NK-92 treated with Interleukin-12 subunit alpha and Interleukin-12 subunit beta, amount 100 ng/mL, for 24 hours (cell line): ENCODE measurements around the gene ARHGEF37.
"Not testable (repeated sequence)": the region's sequence is repeated elsewhere in the genome, so short reads cannot be mapped to it uniquely, and the experiment has no call there.

Source experiments
- DNase-seq: peaks from one replicate; lab custom pipeline; 2025; lab: John Stamatoyannopoulos, UW

ARHGEF37 gene

DNA sequence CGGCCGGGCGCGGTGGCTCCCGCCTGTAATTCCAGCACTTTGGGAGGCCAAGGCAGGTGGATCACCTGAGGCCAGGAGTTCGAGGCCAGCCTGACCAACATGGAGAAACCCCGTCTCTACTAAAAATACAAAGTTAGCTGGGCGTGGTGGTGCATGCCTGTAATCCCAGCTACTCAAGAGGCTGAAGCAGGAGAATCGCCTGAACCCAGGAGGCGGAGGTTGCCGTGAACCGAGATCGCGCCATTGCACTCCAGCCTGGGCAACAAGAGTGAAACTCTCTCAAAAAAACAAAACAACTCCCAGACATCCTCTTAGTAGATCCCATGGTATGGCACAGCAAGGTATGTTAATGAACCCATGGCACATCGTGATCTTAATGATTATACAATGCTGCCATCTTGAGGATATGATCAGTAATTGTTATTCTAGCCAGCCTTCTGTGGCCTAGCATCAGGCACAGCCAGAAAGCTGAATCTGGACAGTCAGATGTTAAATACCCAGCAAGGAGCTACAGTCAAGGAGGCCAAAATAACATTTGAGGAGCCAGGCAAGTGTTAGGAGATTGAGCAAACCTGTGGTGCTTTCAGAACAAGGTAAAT lies 16.7 kb upstream of the ARHGEF37 start:
- DNase-seq = not testable (repeated sequence)

DNA sequence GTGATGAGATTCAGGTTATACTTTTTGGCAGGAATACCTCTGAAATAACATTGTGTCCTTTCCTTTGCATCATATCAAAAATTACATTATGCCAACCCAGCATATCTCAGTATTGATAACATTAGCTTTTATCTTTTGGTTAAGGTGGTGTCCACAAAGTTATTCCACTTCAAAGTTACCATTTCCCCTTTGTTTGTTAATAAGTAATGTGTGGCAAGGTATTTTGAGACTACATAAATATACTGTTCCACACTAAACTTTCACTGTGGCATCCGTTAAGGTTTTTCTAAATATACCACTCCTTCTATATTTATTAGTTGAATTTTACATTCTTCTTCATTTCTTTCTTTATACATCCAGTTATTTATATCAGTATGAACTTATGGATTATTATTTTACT lies 14.1 kb upstream of the ARHGEF37 start:
- DNase-seq = no peak

DNA sequence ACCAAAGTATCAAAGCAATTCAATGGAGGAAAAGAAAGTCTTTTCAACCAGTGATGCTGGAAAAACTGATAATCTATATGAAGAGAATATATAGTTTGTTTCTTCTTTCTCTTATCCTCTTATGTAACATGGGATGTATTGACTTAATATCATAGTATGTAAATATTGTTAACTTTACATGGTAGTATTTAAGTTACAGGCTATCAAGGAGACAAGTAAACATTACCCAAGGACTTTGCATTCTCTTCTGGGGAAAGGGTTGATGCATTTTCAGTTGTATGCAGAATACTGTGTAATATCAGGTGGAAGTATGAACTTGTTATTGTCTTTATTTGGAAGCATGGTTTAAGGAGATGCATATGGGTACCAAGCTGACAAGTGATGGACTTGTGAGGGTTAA lies 9.1 kb upstream of the ARHGEF37 start:
- no peak for DNase-seq

DNA sequence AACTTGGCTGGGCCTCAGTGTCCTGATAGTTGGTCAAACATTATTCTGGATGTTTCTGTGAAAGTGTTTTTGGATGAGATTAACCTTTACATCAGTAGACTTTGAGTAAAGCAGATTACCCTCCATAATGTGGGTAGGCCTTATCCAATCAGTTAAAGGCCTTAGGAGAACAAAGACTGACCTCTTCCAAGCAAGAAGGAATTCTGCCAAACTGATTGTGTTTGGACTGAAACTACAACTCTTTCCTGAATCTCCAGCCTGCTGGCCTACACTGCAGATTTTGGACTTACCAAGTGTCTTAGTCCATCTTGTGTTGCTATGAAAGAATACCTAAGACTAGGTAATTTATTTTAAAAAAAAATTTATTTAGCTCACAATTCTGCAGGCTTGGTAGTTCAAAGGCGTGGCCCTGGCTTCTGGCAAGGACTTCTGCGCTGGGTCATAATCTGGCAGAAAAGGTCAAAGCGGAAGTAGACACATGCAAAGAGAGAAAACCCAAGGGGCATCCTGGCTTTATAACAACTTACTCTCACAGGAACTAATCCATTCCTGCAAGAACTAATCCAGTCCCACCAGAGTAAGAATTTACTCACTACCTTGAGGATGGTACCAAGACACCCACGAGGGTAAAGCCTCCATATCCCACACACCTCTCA lies 8.6 kb upstream of the ARHGEF37 start:
- DNase-seq = no peak

DNA sequence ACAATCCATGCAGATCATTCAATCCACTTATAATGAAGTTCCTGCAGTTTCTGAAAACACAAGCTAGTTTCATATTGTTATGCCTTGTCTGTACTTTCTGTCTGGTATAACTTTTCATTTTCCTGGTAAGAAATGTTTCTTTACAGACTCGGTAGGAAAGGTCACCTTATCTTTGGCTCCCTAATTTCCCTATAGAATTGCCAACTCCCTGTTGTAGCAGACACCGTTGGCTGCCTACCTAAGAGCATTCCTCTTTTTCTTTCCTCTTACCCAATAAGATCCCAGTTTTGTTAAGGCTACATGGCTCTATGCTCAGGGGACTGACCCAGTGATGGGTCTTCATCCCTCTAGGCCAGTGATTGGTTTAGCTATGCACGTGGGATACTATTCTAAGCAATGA lies 6.2 kb upstream of the ARHGEF37 start:
- no peak for DNase-seq

DNA sequence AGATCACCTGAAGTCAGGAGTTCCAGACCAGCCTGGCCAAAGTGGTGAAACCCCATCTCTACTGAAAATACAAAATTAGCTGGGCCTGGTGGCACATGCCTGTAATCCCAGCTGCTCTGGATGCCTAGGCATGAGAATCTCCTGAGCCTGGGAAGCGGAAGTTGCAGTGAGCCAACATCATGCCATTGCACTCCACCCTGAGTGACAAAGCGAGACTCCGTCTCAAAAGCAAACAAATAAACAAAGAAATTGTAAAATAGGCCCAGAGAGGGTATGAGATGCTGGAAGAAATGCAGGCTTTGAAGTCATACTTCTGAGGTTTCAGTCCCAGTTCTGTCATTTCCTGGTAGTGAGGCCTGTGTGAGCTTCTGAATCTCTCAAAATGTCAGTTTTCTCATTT lies 5.3 kb upstream of the ARHGEF37 start:
- no peak for DNase-seq

DNA sequence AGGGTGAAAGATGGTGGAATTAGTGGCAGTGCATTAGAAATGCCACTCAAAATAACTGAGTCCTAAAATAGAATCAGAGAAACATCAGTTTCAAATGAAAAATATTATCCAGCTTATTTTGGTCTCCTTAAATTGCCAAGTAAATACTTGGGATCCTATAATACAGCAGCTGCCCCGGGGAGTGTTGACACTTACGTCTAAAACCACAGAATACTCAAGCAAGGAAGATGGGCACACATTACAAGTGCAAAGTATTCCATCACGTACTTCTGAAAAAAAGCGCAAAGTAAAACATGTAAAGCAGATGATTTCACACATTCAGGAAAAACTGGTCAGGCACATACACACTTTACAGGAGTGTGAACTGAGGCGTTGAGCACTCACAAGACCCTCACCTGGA lies 2.4 kb upstream of the ARHGEF37 start:
- DNase-seq = no peak

DNA sequence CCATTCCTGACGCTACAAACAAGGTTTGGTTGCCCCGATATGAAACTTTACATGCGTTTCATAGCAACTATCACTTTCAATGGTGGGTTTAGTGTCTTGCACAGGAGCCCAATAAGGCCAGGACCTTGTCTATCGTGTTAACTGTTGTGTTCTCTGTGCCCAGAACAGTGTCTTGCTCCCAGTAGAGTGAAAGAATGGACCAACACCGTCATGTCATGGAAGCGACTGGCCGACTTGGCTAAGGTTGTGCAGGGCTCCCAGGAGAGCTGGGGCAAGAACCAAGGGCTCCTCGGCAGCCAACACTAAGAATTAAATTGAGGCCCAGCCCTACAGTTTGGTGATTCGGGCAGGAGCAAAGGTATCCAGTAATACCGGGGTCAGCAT lies 498 bp upstream of the ARHGEF37 start:
- no peak for DNase-seq

DNA sequence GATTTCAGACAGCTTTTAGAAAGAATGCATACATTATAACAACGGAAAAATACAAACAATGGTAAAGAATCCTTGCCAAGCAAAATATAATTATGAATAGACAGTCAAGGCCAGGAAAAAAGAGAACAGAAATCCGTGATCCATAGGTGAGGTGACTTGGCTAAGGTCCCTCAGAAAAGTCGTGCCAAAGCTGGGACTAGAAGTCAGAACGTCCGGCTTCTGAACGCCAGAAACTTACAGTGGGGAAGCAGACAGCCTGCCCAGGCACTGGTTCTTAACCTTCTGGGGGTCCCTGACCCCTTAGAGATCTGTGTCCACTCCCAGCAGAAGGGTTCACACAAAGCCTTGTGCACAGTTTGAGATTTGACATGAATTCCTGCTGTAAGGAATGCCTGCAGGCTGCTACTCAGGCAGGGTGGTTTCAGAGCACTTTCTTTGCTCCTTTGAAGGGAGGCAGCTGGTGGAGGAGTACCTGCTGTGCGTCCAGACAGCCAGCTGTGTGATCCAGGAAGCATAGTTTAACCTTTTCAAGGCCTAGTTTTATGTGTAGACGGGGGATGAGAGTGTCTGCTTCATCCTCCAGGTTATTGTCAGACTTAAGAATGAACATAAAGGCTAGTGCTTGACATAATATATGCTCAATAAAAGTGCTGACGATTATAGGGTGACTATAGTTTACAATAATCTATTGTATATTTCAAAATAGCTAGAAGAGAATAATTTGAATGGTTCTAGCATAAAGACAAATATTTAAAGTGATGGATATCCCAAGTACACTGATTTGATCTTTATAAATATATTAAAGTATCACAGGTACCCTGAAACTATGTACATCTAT lies 852 bp downstream of the ARHGEF37 start:
- no peak for DNase-seq

DNA sequence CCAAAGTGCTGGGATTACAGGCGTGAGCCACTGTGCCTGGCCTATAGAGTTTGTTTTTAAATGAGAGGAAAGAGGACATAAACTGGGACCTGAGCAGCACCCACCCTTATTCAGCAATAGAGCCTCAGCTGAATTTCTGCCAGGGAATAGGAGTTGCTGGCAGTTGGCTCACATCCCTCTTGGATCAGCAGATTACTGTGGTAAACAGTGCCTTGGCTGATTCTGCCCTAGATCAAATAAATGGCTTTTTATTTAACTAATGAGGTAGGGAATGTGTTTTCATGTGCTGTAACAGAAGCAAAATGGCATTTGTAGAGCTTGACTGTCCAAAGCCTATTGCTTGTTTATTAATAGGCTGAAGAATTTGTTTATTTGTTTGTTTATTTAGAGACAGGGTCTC lies 2.1 kb downstream of the ARHGEF37 start:
- no peak for DNase-seq

DNA sequence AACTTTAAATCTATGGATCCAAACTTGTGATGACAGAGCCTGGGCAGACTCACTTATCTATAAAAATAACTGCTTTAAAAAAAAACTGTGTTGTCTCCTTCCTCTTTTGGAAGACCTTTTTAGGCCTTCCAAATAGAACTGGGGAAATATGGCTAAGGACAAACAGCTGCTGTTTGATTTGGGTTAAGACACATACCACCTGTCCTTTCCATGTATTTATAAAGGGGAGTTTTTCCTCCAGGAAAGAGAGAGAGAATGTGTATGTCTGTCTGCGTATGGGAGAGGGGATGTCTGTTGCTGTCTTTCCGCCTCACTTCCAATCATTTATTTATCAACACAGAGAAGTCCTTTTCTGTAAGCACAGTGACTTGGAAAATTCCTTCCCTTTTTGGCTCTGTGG lies 2.8 kb downstream of the ARHGEF37 start:
- no peak for DNase-seq

DNA sequence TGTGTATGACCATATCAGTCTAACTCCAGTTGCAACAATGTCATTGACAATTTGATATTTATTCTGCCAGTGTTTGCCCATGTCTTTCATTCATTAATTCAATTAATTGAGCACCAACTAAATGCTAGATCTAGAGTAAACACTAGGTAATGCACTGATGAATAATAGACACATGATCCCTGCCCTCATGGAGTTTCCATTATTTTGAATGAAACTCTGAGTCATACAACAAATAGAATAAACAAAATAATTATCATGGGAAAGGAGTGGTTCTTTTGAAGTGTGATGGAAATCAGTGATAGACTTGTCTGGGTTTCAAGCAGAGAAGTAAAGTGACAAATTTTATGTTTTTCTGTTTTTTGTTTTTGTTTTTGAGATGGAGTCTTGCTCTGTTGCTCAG lies 4.6 kb downstream of the ARHGEF37 start:
- DNase-seq = no peak

DNA sequence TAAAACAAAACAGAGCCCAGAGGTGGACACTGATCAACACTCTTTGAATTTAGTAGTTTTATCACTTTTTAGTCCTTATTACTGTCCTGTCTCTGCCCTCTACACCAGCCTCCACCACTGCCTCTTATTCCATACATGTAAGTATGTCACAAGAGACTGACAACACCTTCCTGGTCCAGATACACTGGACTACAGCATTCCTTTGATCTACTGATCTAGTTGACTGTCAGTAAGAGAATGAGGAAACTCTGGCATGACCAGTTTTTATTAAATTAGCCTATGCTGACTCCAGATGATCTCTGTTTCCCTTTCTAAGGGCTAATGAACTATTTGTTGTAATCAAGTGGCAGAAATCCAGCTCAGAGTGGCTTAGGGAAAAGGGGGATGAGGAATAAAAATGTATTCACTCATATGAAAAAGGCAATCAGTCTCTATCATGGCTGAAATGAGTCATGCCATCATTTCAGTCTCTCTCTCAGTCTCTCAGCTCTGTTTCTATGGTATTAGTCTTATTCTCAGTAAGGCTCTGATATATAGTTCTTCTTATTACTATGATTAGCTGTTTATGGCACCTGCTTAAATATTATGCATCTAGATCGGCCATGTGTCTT lies 5.5 kb downstream of the ARHGEF37 start:
- DNase-seq = no peak

DNA sequence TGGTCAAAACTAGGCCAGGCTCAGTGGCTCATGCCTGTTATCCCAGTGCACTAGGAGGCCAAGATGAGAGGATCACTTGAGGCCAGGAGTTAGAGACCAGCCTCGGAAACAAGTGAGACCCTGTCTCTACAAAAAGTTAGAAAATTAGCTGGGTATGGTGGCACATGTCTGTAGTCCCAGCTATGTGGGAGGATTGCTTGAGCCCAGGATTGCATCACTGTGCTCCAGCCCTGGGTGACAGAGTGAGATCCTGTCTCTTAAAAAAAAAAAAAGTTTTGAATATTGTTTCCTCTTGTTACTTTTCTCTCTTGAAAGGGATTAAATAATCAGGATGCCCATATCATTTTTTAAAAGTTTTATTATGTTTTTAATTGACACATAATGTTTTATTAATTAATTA lies 7.6 kb downstream of the ARHGEF37 start:
- DNase-seq = no peak

DNA sequence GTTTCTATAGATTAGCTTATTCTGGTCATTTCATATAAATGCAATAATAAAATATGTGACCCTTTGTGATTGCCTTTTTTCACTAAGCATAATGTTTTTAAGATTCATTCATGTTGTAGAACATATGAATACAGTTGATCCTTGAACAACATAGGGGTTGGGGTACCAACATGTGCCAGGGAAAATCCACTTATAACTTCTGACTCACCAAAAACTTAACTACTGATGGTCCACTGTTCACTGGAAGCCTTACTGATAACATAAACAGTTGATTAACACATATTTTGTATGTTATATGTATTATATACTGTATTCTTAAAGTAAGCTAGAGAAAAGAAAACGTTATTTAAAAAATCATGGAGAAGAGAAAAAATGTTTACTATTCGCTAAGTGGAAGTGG lies 12.1 kb downstream of the ARHGEF37 start:
- DNase-seq = no peak

DNA sequence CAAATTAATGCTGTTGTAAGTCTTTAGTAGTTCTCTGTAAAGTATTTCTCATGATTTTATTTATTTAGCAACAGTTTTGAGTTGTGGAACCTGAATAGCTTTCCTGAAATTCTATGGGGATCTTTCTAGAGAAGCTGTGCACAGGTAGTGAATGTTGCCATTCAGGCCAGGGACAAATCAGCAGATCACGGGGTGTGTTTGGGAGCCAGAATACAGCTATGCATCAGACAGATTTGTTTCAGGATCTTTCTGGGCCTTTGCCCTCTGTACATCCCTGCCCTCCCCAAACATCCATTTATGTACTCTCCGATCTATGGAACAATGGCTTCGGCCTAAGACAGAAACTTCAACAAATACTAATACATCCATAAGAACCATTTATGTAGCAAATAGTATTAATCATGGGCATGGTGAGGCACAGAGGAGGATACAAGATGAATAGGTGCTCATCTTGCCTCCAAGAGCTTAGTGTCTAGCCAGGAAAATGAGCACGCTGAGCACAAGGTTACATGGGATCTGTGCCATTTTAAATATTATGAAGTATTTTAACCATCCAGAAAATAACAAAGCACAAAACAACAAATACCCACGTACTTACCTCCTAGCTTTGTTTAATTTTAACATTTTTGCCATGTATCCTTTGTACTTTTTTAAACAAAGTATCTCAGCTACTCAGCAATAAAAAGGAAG lies 13.1 kb downstream of the ARHGEF37 start:
- no peak for DNase-seq

DNA sequence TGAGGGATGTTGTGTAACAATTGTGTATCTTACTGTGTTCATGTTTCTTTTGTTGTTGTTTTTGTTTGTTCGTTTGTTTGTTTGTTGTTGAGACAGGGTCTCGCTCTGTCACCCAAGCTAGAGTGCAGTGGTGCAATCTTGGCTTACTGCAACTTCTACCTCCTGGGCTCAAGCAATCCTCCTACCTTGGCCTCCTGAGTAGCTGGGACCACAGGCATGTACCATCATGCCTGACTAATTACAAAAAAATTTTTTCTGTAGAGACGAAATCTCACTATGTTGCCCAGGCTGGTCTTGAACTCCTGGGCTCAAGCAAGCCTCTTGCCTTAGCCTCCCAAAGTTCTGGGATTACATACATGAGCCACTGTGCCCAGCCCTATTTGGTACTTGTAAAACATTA lies 13.8 kb downstream of the ARHGEF37 start:
- DNase-seq = not testable (repeated sequence)

DNA sequence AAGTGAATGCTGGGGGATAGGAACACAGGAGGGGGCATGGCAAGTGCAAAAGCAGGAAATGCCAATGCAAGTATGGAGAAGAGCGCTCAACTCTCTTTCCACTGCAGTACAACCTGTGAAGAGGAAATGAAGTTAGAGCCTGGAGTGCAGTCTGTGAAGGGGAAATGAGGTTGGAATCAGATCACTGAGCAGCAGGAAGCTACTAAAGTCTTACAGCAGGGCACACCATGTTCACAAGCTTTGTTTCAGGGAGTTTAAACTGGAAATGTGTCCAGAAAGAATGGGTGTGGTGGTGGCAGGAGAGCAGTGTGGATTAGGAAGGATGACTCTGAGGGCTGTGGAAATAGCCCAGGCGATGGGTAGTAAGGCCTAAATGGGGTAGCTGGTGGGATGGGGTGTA lies 15.4 kb downstream of the ARHGEF37 start:
- DNase-seq = no peak

DNA sequence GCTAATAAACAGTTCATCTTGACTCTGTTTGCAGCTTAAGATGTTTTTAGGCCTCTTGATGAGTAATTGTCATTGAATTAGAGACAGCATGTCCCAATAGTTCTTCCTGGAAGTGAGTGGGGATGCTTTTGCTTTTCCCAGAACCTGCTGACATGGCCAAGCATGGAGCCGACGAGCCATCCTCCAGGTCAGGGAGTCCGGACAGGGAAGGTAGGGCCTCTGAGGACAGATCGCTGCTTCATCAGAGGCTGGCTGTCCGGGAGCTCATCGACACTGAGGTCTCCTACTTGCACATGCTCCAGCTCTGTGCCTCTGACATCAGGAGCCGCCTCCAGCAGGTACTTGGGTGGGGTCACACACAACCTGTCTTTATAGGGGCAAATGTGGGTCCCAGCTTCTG lies 16.3 kb downstream of the ARHGEF37 start:
- no peak for DNase-seq

DNA sequence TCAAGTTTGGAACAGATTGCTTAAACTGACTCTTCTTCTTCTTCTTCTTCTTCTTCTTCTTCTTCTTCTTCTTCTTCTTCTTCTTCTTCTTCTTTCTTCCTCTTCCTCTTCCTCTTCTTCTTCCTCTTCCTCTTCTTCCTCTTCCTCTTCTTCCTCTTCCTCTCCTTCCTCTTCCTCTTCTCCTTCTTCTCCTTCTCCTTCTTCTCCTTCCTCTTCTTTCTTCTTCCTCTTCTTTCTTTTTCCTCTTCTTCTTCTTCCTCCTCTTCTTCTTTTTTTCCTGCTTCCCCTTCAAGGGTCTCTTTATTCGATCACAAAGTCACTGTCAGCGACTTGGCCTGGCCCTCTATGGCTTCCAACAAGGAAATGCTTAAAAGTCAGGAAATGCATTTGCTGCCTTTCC lies 16.9 kb downstream of the ARHGEF37 start:
- not testable (repeated sequence) for DNase-seq

DNA sequence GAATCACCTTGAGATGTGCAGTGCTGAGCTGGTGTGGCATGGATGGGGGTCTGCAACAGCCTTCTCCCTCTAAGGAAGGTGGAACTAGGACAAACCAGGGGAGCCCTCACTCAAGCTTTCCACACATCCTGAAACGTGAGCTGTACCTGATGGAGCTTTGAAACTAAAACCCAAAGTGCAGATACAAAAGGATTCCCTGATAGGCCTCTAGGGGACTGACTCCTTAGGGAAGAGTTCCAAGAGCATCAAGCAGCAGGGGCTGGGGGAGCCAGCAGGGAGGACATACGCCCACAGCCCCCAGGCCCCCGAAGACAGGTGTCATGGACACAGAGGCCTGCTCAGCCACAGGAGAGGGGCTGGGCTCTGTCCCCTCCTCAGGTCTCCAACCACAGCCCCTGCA lies 17.7 kb downstream of the ARHGEF37 start:
- DNase-seq = no peak

DNA sequence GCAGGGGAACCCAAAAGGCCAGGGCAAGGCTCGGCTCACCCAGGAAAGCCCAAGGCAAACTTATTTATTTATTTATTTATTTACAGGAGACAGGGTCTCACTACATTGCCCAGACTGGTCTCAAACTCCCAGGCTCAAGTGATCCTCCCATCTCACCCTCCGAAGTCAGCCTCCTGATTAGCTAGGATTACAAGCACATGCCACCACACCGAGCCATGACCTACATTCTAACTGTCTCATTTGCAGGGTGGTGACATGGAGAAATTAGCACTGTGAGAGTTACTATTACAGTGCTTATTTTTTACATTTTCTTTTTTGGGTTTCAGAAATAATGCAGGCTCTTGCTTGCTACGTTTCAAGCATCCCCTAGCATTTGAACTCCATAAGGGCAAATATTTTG lies 18.1 kb downstream of the ARHGEF37 start:
- no peak for DNase-seq
